Thoracic aorta endothelial cell (primary cell): ENCODE results near the gene DST. TPM values are rescaled to one million over a fixed set of nuclear protein-coding genes. Genes with fewer than 3 reads are reported as not detected.

ENCODE experiments used
- total RNA-seq: library from RNA; depleted of rRNA; stranded (reverse); fragments of >200 nt; gene quantifications from 2 replicates; pipeline ENCODE4 v1.2.3, GENCODE V29; 2012

The DST gene
- total RNA-seq: 378 and 439 TPM in 2 replicates

GRCh38 chr6:56642366-56643261, at the start of gene DST:
Gene DST (minus strand): TSS chr6:56642889.

